ENCODE data around the gene GLYATL1. TPM values are rescaled to one million over a fixed set of nuclear protein-coding genes. Genes with fewer than 3 reads are reported as not detected.

Gene GLYATL1
- total and polyA plus RNA-seq, 2 experiments from 2014 or later: 0.54 TPM; not detected in 1

DNA sequence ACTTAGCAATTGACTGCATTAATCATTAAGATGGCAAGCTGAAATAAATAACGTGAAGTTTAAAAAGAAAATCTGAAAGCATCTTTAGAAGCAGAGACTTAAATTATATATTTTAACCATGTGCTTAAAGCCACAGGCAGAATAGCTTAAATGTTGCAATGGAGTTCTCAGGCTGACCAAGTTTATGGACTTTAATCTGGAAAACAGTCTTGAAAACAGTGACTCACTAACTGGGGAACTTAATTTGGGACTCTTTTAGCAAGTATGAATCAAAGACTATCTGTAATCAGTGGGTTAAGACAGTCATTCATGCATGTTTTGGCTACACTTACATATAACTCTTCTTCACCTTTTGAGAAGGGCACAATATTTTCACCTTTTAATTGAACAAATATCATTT, 12.6 kb upstream of the GLYATL1 start:
- Histone ChIP-seq H3K9me3 (ENCODE audit: low read depth) (no peaks in the 10 kb centered on the region), H3K4me3 (no peak overlapping the region), H3K27ac (no peak overlapping the region), H4K20me1 (ENCODE audit: insufficient read depth) (no peaks in the 10 kb centered on the region), H2AFZ (no peak overlapping the region), H3K36me3 (ENCODE audit: low read depth) (no peaks in the 10 kb centered on the region), H3K4me2 (ENCODE audit: unreplicated experiment) (peak overlapping the region; percentile 10), H3K27me3 (replicated peaks; ENCODE audit: insufficient read depth) (no peaks in the 10 kb centered on the region), H3K9me2 (ENCODE audit: insufficient read depth) (no peaks in the 10 kb centered on the region), H3K79me2 (ENCODE audit: insufficient read depth) (no peaks in the 10 kb centered on the region), H3F3A (ENCODE audit: insufficient read depth) (peaks cover 9% of the 10 kb centered on the region; the same call in 1 of the 2 replicates), H3K9ac (no peak overlapping the region), H3K4me1 (ENCODE audit: insufficient read depth) (peaks cover 23% of the 10 kb centered on the region)
- WGBS, 2 experiments (ENCODE audit: low coverage in 1 of 2, low lambda C conversion rate in 2 of 2, missing lambda C conversion rate in 2 of 2): 3 to 9% methylated on average over 1 of the region's 1 CpG
- in situ Hi-C loops (cut with MboI): no loop called here
- TF ChIP-seq EZH2phosphoT487 (IDR thresholded peaks at IDR 0.05; ENCODE audit: insufficient read depth, low read depth) (no peak), EZH2 (IDR thresholded peaks at IDR 0.05; ENCODE audit: insufficient read depth, poor library complexity, severe bottlenecking) (no peak)
- DNase-seq: peak; percentile 76

DNA sequence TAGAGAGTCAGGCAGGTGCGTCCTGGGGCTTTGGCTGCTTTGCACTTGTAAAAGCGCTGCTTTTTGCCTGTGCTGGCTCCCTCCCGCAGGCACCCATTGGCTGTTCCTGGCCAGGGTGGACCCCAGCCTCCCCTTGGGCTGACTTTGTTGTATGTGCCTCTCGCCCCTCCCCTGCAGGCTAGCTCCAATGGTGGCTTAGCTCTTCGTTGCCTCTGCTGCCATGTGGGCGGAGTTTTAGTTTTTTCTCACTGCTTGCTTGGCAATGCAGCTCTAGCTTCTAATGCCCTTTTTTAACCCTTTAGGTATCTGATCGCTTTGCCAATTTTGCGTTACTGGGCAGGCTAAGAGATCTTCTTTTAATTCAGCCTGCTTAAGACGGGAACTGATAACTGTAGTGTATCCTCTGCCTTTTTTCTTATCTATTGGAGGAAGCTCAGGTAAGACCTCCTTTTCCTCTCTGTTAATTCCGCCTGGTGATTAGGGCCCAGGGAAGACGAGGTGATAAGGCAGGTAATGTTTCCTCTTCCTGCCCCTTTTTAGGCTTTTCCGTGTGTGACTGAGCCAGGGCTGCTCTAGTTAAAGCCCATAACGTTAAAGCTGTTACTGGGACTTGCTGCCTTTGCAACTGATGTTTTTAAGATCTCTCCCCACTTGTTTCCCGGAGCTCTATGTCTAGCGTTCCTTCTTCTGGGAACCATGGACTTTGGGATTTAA, 11.7 kb upstream of the GLYATL1 start:
- no peak overlapping the region for H2AFZ ChIP-seq
- TF ChIP-seq EZH2phosphoT487 (IDR thresholded peaks at IDR 0.05; ENCODE audit: insufficient read depth, low read depth): no peak
- no peak for TF ChIP-seq EZH2 (IDR thresholded peaks at IDR 0.05; ENCODE audit: insufficient read depth, poor library complexity, severe bottlenecking)

DNA sequence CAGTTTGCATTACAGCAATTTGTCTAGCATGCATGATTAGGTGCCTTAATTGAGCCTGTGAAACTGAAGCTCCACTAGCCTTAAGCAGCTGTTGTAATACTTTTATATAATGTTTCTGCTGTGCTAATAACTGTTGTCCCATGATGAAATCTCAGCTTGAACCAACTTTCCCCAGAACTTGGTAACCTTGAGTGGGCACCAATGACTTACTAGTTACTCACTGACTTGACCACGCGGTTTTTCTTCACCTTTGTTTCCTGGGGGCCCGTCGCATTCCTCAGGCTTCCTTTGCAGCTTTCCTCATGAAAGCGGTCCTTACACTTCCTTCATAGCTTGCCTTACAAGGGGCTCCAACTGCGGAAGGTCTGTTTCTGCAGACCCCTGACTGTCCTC, 11.2 kb upstream of the GLYATL1 start:
- Histone ChIP-seq H3K27me3 (replicated peaks; ENCODE audit: insufficient read depth) (no peaks in the 10 kb centered on the region), H3K79me2 (ENCODE audit: insufficient read depth) (no peaks in the 10 kb centered on the region), H3K4me2 (ENCODE audit: unreplicated experiment) (peak overlapping the region; percentile 10), H3K36me3 (ENCODE audit: low read depth) (no peaks in the 10 kb centered on the region), H3K4me1 (ENCODE audit: insufficient read depth) (peaks cover 22% of the 10 kb centered on the region), H3F3A (ENCODE audit: insufficient read depth) (peaks cover 9% of the 10 kb centered on the region; the same call in 1 of the 2 replicates), H3K9me2 (ENCODE audit: insufficient read depth) (no peaks in the 10 kb centered on the region), H4K20me1 (ENCODE audit: insufficient read depth) (no peaks in the 10 kb centered on the region), H2AFZ (no peak overlapping the region), H3K27ac (no peak overlapping the region), H3K9me3 (ENCODE audit: low read depth) (no peaks in the 10 kb centered on the region), H3K9ac (no peak overlapping the region), H3K4me3 (no peak overlapping the region)
- DNase-seq: peak; percentile 39
- in situ Hi-C loops (cut with MboI): no loop called here
- TF ChIP-seq EZH2phosphoT487 (IDR thresholded peaks at IDR 0.05; ENCODE audit: insufficient read depth, low read depth) (no peak), EZH2 (IDR thresholded peaks at IDR 0.05; ENCODE audit: insufficient read depth, poor library complexity, severe bottlenecking) (no peak)
- 5 to 8% methylated on average over 6 of the region's 6 CpGs for WGBS, 2 experiments (ENCODE audit: low coverage in 1 of 2, low lambda C conversion rate in 2 of 2, missing lambda C conversion rate in 2 of 2)

More for the DNA sequence above, 11.7 kb upstream of the GLYATL1 start:
- Histone ChIP-seq H4K20me1 (ENCODE audit: insufficient read depth) (no peaks in the 10 kb centered on the region), H3K4me2 (ENCODE audit: unreplicated experiment) (peak overlapping the region; percentile 10), H3F3A (ENCODE audit: insufficient read depth) (peaks cover 9% of the 10 kb centered on the region; the same call in 1 of the 2 replicates), H3K9ac (no peak overlapping the region), H3K27ac (no peak overlapping the region), H3K27me3 (replicated peaks; ENCODE audit: insufficient read depth) (no peaks in the 10 kb centered on the region), H3K9me2 (ENCODE audit: insufficient read depth) (no peaks in the 10 kb centered on the region), H3K4me1 (ENCODE audit: insufficient read depth) (peaks cover 23% of the 10 kb centered on the region), H3K4me3 (no peak overlapping the region), H3K36me3 (ENCODE audit: low read depth) (no peaks in the 10 kb centered on the region), H3K79me2 (ENCODE audit: insufficient read depth) (no peaks in the 10 kb centered on the region), H3K9me3 (ENCODE audit: low read depth) (no peaks in the 10 kb centered on the region)
- in situ Hi-C loops (cut with MboI): no loop called here
- peak; percentile 19 for DNase-seq
- 2% methylated on average over 15 of the region's 15 CpGs for WGBS, 2 experiments (ENCODE audit: low coverage in 1 of 2, low lambda C conversion rate in 2 of 2, missing lambda C conversion rate in 2 of 2)

DNA sequence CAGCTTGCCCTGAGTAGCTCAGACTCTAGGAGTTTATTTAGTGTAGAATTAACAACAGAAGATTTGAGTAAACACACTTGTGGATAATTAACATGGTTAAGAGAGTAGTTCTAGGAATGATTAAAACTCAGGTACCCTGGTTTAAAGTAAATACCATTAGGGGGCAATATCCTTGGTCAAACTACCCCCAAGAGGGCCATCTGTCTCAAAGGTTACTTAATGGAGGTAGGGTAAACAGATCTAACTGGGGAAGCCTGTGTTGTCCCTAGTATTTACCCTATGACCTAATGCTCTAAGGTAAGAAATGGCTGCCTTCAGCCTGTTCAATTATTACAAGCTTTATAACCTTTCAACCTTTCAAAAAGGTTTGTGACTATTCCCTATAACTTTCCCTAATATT, 10.6 kb upstream of the GLYATL1 start:
- Histone ChIP-seq H3K4me2 (ENCODE audit: unreplicated experiment) (no peak overlapping the region), H4K20me1 (ENCODE audit: insufficient read depth) (no peaks in the 10 kb centered on the region), H3K79me2 (ENCODE audit: insufficient read depth) (no peaks in the 10 kb centered on the region)

More for the DNA sequence above, 10.6 kb upstream of the GLYATL1 start:
- H3K27ac ChIP-seq: no peak overlapping the region
- no peak overlapping the region for H3K9ac ChIP-seq
- no peaks in the 10 kb centered on the region for H3K27me3 ChIP-seq (replicated peaks; ENCODE audit: insufficient read depth)
- H3K4me3 ChIP-seq: no peak overlapping the region
- TF ChIP-seq EZH2phosphoT487 (IDR thresholded peaks at IDR 0.05; ENCODE audit: insufficient read depth, low read depth) (no peak), EZH2 (IDR thresholded peaks at IDR 0.05; ENCODE audit: insufficient read depth, poor library complexity, severe bottlenecking) (no peak)
- H2AFZ ChIP-seq: no peak overlapping the region
- no peaks in the 10 kb centered on the region for H3K36me3 ChIP-seq (ENCODE audit: low read depth)
- no peaks in the 10 kb centered on the region for H3K9me2 ChIP-seq (ENCODE audit: insufficient read depth)
- peaks cover 16% of the 10 kb centered on the region for H3K4me1 ChIP-seq (ENCODE audit: insufficient read depth)
- in situ Hi-C loops (cut with MboI): no loop called here
- H3F3A ChIP-seq (ENCODE audit: insufficient read depth): peaks cover 9% of the 10 kb centered on the region; the same call in 1 of the 2 replicates
- H3K9me3 ChIP-seq (ENCODE audit: low read depth): no peaks in the 10 kb centered on the region
- DNase-seq: no peak
